ENCODE results near the gene NOMO2.
"Not testable (repeated sequence)": the region's sequence is repeated elsewhere in the genome, so short reads cannot be mapped to it uniquely, and the experiment has no call there.

Gene NOMO2

GRCh38 chr16:18521445-18522181 is 40.3 kb downstream of the NOMO2 start:
- not testable (repeated sequence) for DNase-seq (ENCODE audit: low read depth in 2 of 2)

- not testable (repeated sequence) for DNase-seq (ENCODE audit: low read depth in 2 of 2)
Observed at GRCh38 chr16:18518536-18519283, 43.2 kb downstream of the NOMO2 start.

GRCh38 chr16:18498430-18498829 is 63.5 kb downstream of the NOMO2 start:
- DNase-seq (ENCODE audit: low read depth in 2 of 2), result not testable (repeated sequence)

- DNase-seq (ENCODE audit: low read depth in 2 of 2), result not testable (repeated sequence)
Observed at GRCh38 chr16:18497032-18497431, 64.9 kb downstream of the NOMO2 start.

DNA sequence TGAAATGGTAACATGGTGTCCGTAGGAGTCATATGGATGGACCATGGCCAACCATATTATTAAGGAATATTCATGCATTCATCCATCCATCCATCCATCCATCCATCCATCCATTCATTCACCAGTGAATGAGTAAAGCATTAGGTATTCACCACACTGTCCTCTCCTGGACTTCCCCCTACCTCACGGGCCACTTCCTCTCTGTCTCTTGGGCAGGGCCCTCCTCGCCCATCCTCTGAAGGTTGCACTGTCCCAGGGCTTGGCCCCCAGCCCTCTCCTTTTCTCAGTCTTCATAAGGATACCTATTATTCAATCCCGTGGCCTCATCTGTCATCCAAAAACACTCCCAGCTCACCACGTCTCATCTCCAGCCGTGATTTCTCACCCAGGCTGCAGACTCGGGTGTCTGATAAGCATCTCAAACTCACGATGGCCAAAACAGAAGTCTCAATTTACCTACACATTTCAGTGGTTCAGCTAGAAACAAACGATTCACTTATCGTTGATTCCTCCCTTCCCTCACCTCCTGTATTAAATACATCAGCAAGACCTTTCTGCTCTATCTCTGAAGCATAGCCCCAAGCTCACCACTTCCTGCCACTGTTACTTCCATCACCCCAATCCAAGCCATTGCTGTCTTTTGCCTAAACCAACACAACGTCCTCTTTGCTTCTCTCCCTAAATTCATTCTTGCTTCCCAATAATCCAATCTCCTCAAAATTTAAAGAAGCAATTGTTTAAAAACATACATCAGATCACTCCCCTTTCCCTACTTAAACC is 69.6 kb downstream of the NOMO2 start:
- DNase-seq (ENCODE audit: low read depth in 2 of 2), result not testable (repeated sequence)

- DNase-seq (ENCODE audit: low read depth in 2 of 2), result not testable (repeated sequence)
Observed at GRCh38 chr16:18436025-18436424, 125.9 kb downstream of the NOMO2 start.

- DNase-seq (ENCODE audit: low read depth in 2 of 2), result not testable (repeated sequence)
Observed at GRCh38 chr16:18415827-18416226, 146.1 kb downstream of the NOMO2 start.

- not testable (repeated sequence) for DNase-seq (ENCODE audit: low read depth in 2 of 2)
Observed at GRCh38 chr16:18409532-18410293, 152.2 kb downstream of the NOMO2 start.

DNA sequence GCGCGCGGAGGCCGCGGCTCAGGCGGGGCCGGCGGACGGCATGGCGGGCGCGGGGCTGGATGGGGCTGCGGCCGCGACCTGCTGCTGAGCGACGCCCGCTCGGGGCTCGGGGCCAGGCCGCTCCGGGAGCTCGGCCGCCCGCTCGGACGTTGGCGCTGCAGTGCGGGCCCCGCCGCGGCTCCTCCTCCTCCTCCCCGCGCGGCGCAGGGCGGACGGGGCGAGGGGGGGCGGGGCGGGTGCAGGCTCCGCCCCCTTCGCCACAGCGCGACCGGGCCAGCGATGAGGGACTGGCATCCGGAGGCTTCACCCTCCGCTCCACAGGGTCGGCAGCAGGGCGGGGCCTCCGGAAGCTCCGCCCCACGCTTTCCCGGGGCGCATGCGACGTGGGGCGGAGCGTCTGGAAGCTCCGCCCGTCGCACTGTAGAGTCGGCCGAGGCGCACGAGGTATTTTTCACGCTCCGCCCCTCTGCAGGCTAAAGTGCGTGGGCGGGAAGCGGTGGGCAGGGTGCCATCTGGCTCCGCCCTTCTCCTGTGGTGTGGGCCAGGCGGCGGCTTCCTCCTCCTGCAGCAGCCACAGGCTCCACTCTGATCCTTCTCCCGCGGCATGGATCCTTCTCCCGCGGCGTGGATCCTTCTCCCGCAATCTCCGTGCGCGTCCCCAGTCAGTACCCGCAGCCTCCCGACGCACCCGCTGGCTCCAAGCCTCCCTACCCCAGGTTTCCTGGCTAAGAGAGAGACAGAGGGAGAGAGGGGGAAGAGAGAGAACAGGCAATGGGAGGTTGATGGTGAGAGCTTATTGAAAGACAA is 159.8 kb downstream of the NOMO2 start:
- not testable (repeated sequence) for DNase-seq (ENCODE audit: low read depth in 2 of 2)

DNA sequence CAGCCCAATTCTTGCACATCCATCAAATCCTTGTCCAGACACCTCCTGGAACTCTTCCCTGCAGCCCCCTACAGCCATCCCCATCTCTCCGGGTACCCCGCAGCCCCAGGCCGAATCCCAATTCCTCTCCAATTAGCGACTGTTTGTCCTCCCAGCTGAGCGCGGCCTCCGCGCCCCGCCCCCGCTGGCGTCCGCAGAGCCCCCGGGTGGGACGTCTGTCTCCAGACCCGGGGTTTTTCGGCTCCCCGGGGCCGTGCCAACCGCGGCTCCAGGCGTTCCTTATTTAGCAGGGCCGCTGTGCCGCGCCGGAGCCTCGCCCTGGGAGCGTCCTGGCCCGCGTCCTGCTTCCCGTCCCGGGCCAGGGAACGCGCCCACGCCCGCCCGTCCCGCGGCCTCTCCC is 160.7 kb downstream of the NOMO2 start:
- not testable (repeated sequence) for DNase-seq (ENCODE audit: low read depth in 2 of 2)

- DNase-seq (ENCODE audit: low read depth in 2 of 2), result not testable (repeated sequence)
Observed at GRCh38 chr16:18394363-18394762, 167.5 kb downstream of the NOMO2 start.

- DNase-seq (ENCODE audit: low read depth in 2 of 2), result not testable (repeated sequence)
Observed at GRCh38 chr16:18387767-18388166, 174.1 kb downstream of the NOMO2 start.

- not testable (repeated sequence) for DNase-seq (ENCODE audit: low read depth in 2 of 2)
Observed at GRCh38 chr16:18386517-18386916, 175.4 kb downstream of the NOMO2 start.

DNA sequence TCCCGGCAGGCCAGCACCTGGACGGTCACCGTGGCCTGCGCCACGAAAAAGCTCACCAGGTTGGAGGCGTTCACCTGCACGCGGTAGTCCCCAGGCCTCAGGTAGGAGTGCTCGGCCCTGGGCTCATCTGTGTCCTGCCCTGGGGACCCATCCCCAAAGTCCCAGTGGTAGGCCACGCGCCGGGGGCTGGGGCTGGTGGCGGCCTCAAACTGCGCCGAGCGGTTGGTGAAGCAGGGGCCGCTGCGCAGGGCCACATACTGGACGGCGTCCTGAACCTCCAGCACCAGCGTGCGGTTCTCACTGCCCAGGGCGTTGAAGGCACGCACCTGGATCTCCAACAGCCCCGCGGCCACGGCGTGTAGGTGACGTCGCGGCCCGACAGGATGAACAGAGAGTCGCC is 176.6 kb downstream of the NOMO2 start:
- not testable (repeated sequence) for DNase-seq (ENCODE audit: low read depth in 2 of 2)

GRCh38 chr16:18384869-18385268 is 177.0 kb downstream of the NOMO2 start:
- DNase-seq (ENCODE audit: low read depth in 2 of 2), result not testable (repeated sequence)

DNA sequence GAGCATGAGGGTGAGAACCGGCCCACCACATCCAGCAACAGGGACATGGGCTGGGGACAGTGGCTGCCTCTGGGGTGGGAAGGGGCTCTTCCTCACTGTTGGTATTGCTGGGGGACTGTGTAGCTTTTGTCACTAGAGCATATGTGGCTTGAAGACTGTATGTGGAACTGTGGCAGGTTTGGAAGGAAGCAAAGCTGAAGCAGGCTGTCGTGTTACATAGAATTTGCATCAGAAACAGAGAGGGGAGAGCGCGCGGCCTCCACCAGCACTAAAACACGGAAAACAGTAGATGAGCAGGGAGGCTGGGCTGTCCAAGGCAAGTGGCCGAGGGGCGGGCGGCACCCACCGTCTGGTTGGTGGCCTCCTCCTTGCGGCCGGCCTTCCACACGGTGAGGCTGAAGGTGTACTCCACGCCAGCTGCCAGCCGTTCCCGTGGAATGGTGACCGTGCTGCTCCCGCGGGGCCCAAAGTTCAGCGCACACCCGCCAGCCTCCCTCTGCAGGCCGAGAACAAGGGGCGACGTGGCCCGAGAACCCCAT is 177.7 kb downstream of the NOMO2 start:
- not testable (repeated sequence) for DNase-seq (ENCODE audit: low read depth in 2 of 2)

GRCh38 chr16:18382696-18383095 is 179.2 kb downstream of the NOMO2 start:
- not testable (repeated sequence) for DNase-seq (ENCODE audit: low read depth in 2 of 2)
